ENCODE data around the gene PPBP.
"Not testable (repeated sequence)": the region's sequence is repeated elsewhere in the genome, so short reads cannot be mapped to it uniquely, and the experiment has no call there.

PPBP gene

GRCh38 chr4:73990988-73991741 lies 3.2 kb upstream of the PPBP start:
- DNase-seq (ENCODE audit: low spot score): no peak
- in situ Hi-C loops (cut with MboI; ENCODE audit: low pct_unique_long_range_greater_than_20kb, low sequenced_read_pairs, unreplicated experiment): no loop called here
- TF ChIP-seq CTCF (IDR thresholded peaks at IDR 0.05; ENCODE audit: extremely low read depth, insufficient read depth, missing control alignments): no peak

GRCh38 chr4:73989928-73990327 lies 1.9 kb upstream of the PPBP start:
- in situ Hi-C loops (cut with MboI; ENCODE audit: low pct_unique_long_range_greater_than_20kb, low sequenced_read_pairs, unreplicated experiment): no loop called here
- no peak for TF ChIP-seq CTCF (IDR thresholded peaks at IDR 0.05; ENCODE audit: extremely low read depth, insufficient read depth, missing control alignments)
- DNase-seq (ENCODE audit: low spot score): no peak

GRCh38 chr4:73989031-73989430 lies 1.0 kb upstream of the PPBP start:
- in situ Hi-C loops (cut with MboI; ENCODE audit: low pct_unique_long_range_greater_than_20kb, low sequenced_read_pairs, unreplicated experiment): no loop called here
- TF ChIP-seq CTCF (IDR thresholded peaks at IDR 0.05; ENCODE audit: extremely low read depth, insufficient read depth, missing control alignments): no peak
- no peak for DNase-seq (ENCODE audit: low spot score)

GRCh38 chr4:73985528-73985852 lies 2.5 kb downstream of the PPBP start:
- in situ Hi-C loops (cut with MboI; ENCODE audit: low pct_unique_long_range_greater_than_20kb, low sequenced_read_pairs, unreplicated experiment): no loop called here
- no peak for TF ChIP-seq CTCF (IDR thresholded peaks at IDR 0.05; ENCODE audit: extremely low read depth, insufficient read depth, missing control alignments)
- no peak for DNase-seq (ENCODE audit: low spot score)

GRCh38 chr4:73984736-73985527 lies 3.1 kb downstream of the PPBP start:
- DNase-seq (ENCODE audit: low spot score): no peak
- no peak for TF ChIP-seq CTCF (IDR thresholded peaks at IDR 0.05; ENCODE audit: extremely low read depth, insufficient read depth, missing control alignments)
- in situ Hi-C loops (cut with MboI; ENCODE audit: low pct_unique_long_range_greater_than_20kb, low sequenced_read_pairs, unreplicated experiment): no loop called here

- DNase-seq (ENCODE audit: low spot score); in situ Hi-C loops (cut with MboI; ENCODE audit: low pct_unique_long_range_greater_than_20kb, low sequenced_read_pairs, unreplicated experiment): not testable (repeated sequence)
Observed at GRCh38 chr4:73981175-73981574, 6.8 kb downstream of the PPBP start.

- TF ChIP-seq CTCF (IDR thresholded peaks at IDR 0.05; ENCODE audit: extremely low read depth, insufficient read depth, missing control alignments): no peak
Observed at GRCh38 chr4:73979407-73979957, 8.5 kb downstream of the PPBP start.

More at GRCh38 chr4:73979407-73979957, 8.5 kb downstream of the PPBP start:
- DNase-seq (ENCODE audit: low spot score): no peak
- in situ Hi-C loops (cut with MboI; ENCODE audit: low pct_unique_long_range_greater_than_20kb, low sequenced_read_pairs, unreplicated experiment): no loop called here
